ENCODE data around the gene RELCH.

Gene RELCH

DNA sequence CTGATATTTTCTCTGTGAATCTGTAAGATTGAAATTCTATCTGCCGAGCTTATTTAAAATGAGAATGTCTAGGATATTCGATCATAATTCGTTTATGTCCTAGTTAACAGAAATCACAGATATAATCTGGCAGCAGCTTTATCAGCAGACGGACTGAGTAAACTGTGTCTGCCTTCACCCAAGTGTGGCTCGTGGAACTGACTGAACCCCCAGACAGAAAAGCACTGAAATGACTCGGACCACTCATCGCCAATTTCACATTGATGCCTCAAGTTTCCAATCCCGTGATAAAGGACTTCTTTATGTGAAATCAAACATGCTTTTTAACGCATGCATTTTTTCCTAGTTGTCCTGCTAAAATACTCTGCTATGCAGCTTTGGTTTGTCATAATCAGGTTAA is 153.9 kb downstream of the RELCH start:
- DNase-seq, result no peak

DNA sequence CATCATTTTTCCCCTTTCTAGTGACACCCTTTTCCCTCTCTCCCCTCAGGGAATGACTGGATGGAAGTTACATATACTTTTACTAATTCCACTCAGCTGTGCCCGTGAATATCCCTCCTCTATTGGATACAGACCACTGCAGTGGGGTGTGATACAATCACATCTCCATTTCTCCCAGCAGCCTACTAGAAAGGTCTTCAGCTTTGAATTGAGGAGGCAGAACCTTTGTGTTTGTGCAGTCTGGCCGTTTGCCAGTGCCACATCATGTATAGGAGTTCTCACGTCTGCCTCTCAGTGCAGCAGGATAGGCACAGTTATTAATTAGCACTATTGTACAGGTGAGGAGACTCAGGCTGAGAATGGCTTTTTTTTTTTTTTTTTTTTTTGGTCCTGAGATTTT is 154.4 kb downstream of the RELCH start:
- DNase-seq, result no peak

DNA sequence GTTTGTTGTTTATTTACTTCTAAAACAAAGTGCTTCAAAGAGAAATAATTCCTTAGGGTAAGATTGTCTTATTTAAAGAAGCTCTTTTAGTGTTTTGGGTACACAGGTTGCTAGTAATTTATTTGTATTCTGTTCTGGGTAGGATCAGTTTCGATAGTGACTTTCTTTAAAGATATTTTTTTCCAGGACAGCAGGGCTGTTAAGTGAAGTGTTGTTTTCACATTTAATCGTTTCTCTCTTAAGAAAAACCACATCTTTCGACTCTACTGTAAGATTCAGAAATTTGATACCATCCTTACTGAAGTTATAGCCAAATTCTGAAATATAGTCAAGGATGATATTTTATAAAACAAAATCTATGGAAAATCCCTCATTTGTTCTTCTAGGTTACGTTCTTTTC is 155.8 kb downstream of the RELCH start:
- DNase-seq, result no peak

GRCh38 chr18:62343316-62343715 is 156.3 kb downstream of the RELCH start:
- no peak for DNase-seq

- no peak for DNase-seq
These were observed 158.9 kb downstream of the RELCH start for GRCh38 chr18:62345909-62346308.

- DNase-seq, result no peak
These were observed 159.5 kb downstream of the RELCH start for GRCh38 chr18:62346333-62347088.

- no peak for DNase-seq
These were observed 160.0 kb downstream of the RELCH start for GRCh38 chr18:62347089-62347506.

GRCh38 chr18:62348474-62348873 is 161.4 kb downstream of the RELCH start:
- no peak for DNase-seq

GRCh38 chr18:62353170-62353569 is 166.1 kb downstream of the RELCH start:
- no peak for DNase-seq

DNA sequence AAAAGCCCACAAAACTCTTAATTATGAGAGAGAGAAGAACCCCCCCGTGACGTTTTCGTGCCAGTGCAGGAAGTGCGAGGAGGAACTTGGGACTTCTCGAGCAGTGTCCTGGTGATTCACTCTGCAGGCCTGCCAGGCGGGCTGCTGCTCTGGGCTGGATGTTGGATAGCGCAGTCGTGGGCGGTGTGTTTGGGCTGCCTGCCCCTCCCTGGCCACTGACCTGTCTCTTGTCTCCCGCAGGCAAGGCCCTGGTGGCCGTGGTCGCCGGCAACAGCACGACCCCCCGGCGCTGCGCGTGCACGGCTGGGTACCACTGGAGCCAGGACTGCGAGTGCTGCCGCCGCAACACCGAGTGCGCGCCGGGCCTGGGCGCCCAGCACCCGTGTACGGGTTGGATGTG is 167.1 kb downstream of the RELCH start:
- no peak for DNase-seq

DNA sequence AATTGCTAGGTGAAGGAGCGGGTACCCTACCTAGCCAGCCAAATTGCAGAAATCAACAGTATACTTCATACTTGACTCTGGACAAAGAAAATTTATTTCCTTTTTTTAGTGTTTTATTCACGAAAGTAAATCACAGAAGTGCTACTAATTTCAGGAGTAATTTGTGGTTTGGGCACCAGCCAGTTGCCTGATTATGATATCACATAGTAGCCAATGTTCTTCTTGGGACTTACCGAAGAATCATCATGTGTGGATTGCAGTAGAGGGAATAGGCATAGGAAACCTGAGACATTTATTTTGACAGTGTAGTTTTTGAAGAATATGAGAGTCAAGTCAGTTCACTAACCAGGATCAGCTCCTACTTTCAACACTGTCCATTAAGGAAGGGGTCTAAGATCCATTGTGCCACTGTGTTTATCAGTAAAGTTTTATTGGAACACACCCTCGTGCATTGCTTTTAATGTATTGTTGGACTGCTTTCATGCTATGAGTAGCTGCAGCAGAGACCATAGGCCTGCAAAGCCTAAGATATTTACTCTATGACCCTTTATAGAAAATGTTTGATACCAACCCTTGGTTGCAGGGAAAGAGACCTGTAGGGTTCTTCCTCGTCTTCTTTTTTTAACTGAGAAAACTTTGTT is 170.1 kb downstream of the RELCH start:
- no peak for DNase-seq
